HPDE6-E6E7 (cell line): Measurements from ENCODE around the gene RSPH1.
A peak's percentile ranks its signal among the peaks of the same experiment; 100 is the strongest.

Experiments used
- DNase-seq: peaks from one replicate; pipeline ENCODE4 v3.0.0; 2011; ENCODE audit warnings: missing footprints; ENCODE audit errors: extremely low spot score

The RSPH1 gene

DNA sequence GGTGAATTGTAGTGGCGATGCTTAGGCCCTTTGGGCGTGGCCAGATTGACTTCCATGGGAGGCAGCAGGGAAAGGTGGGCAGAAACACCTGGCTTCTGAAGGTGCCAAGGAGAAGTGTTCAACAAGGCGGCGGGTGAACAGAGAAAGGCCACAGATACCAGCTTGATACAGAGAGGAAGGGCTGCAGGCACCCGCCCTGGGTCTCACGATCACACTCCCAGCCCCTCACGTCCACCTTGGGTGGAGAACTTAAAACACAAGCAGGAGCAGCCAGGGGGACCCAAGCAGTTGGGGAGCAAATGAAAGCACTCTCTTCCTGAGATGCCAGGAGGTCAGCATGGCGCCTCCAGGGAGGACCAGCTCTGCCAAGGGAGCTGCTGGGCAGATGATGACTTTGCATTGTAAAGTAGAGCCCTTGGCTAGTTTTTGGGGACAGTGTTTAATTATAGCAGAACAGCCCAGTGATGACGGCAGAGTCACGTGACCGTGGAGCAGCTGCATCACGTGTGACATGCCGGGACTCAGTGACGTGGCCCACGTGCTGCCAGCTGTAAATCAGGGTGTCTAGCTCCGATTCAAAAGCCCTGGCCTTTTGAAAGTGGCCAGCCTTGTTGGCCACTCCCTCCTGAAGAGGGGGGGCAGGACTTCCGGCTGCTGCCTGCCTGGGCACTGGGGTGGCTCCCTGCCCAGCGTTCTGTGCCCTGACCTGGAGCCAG, 36.6 kb upstream of the RSPH1 start:
- no peak for DNase-seq

- DNase-seq: no peak
Measured at GRCh38 chr21:42531771-42532170, 35.7 kb upstream of the RSPH1 start.

GRCh38 chr21:42530167-42530518, 34.1 kb upstream of the RSPH1 start:
- no peak for DNase-seq

- no peak for DNase-seq
Measured at GRCh38 chr21:42527489-42528158, 31.6 kb upstream of the RSPH1 start.

DNA sequence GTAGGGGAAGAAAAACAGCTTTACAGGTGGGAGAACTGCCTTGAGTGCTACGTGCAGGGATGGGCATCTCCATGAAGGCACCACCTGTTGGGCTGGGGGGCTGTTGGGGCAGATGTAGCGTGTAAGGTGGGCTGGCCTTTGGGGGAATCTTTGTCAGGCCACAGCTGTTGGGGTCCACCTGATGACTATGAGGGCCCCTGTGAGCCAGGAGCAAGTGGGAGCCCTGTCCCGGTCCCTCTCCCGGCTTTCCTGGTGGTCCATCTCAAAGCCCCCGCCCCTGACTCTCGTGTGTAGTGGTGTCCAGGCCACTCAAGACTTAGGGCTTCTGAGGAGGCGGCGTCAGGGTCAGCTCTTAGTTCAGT, 31.1 kb upstream of the RSPH1 start:
- DNase-seq: no peak

- no peak for DNase-seq
Measured at GRCh38 chr21:42526379-42526727, 30.3 kb upstream of the RSPH1 start.

GRCh38 chr21:42525676-42526378, 29.8 kb upstream of the RSPH1 start:
- no peak for DNase-seq

GRCh38 chr21:42525029-42525581, 29.1 kb upstream of the RSPH1 start:
- DNase-seq: no peak

GRCh38 chr21:42524341-42525028, 28.5 kb upstream of the RSPH1 start:
- no peak for DNase-seq

DNA sequence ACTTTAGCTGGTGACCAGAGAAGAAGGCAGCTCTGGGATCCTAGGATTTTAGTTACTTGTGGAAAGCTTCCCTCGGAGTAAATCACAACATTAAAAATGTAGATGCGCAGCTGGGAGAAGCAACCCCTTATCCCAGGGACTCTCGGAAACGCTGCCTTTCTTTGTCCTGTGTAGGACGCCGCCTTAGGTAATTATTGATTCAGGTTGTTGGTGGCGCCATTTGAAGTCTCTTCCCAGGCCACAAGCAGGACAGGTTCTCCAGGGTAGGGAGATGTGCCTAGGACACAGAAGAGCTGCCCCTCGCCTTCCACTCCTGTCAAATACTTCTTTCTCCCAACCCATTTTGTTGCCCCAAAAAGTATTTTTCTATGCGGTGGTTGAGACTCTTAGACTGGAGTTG, 27.9 kb upstream of the RSPH1 start:
- no peak for DNase-seq

GRCh38 chr21:42523211-42523610, 27.2 kb upstream of the RSPH1 start:
- no peak for DNase-seq

DNA sequence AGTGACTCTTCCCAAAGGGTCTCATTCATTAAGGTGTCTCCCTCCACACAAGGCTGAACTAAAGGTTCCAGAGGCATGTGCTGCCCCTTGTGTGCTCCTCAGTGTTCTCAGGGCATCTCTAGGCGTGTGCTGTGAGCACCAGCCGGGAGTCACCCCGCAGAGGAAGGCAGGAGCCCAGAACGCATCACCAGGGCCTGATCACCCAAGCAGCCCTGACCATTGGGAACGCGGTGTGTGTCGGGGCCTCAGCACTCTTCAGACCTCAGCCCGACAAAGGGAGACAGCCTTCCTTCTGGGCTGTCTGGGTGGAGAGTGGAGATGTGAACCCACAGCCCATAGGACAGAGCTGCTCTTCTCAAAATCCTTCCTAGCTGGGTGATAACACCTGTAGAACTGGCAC, 26.7 kb upstream of the RSPH1 start:
- DNase-seq: no peak

GRCh38 chr21:42522271-42522670, 26.2 kb upstream of the RSPH1 start:
- DNase-seq: no peak

GRCh38 chr21:42521805-42522204, 25.8 kb upstream of the RSPH1 start:
- no peak for DNase-seq

DNA sequence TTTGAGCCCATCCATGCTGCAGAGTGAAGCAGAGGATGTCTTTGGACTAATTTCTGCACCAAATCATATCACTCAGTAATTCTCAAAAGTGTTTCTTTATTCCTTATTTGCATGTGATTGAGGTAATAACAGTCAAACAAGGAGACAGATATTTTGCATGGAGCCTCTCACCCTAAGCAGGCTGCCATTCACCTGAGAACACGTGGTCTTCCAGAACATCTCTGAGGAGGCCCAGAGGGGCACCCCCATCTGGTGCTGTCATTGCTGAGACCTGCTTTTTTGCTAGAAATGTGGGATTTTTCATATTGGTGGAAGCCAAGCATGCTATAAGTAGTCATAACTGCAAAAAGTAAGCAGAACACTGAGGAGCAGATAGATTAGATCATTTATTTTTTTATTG, 25.4 kb upstream of the RSPH1 start:
- no peak for DNase-seq

DNA sequence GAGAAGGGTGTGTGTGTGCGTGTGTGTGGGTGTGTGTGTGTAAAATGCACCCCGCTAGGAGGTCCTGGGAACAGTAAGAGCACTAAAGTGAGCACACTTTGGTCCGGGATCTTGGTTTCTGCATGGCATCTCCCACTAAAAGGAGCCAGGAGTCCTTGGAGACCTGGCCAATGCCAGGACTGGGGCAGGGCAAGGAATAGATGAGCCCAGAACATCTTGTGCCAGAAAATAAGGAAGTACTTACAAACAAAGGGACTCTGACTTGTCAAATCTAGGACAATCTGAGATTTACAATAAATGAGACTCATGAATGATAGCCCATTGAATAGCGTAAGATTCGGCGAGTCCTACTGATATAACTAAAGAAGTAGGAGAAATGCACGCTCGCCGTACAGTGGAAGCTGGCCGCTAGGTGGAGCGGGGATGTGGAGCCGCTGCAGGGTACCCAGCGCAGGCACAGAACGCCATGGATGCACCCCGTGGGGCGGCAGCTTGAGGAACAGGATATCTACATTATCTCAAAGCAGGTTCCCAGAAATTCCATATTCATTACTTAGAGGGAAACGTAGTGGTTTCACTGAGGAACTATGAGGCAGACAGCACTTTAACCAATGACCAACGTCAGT, 24.7 kb upstream of the RSPH1 start:
- DNase-seq: no peak

DNA sequence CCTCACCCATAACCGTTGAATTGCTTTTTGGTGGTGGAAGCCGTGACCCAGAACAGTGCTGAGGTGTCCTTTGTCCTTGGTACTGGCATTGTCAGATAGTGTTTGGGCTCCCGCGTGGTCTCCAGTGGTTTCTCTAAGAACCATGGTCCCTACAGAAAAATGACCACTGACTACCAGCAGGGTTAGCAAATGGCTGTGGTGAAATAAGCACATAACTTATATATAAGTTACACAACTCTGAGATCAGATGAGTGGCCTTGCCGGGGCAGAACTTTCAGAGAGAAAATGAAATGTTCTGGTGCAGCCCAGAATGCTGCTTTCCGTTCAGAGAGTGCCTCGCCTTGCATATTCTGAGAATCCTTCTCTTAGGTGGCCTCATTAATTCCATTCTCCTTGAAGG, 22.6 kb upstream of the RSPH1 start:
- DNase-seq: no peak

GRCh38 chr21:42518215-42518614, 22.2 kb upstream of the RSPH1 start:
- DNase-seq: no peak

DNA sequence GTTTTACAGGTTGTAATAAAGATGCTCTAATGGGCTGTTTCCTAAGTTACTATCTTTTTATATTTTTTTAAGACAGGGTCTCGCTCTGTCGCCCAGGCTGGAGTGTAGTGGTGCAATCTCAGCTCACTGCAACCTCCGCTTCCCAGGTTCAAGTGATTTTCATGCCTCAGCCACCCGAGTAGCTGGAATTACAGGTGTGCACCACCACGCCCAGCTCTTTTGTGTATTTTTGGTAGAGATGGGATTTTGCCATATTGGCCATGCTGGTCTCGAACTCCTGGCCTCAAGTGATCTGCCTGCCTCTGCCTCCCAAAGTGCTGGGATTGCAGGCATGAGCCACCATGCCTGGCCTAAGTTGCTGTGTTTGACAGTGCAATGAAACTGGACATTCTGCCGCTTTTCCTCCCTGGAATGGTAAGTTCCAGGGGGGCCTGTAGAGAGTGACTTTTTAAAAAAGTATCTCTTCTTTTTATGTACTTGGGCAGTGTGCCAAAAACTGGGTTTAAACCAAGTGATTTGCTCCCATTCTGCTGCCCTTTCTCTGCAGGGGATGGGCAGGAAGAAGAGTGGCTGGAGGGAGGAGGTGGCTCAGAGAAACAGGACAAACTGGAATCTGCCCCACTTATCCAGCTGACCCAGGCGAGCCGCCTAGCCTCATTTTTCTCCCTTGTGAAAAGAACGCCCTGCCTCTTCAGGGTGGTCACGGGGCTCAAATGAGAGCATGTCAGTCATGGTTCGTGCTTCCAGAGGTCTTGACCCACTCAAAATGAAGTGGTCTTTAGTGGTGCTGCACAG, 19.9 kb upstream of the RSPH1 start:
- DNase-seq: peak; percentile 88

DNA sequence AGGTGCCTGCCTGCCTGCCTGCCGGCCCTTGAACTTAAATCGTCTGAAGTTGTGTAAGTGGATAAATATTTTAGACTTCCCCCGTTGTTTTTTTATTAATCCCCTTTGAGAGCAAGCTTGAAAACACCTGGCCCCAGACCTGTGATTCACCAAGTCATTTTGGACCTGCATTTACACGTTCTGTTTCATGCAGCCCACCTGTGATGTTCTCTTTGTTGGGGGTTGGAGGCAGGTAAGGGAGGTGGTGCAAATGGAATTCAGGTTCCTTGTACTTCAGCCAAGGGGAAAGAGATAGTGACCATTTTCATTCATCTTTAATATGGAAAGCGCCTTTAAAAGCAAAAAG, 18.8 kb upstream of the RSPH1 start:
- no peak for DNase-seq
